ENCODE data around the gene SLC22A12. TPM values are rescaled to one million over a fixed set of nuclear protein-coding genes. Genes with fewer than 3 reads are reported as not detected.

Gene SLC22A12
- polyA plus RNA-seq, 1 experiment, result not detected

DNA sequence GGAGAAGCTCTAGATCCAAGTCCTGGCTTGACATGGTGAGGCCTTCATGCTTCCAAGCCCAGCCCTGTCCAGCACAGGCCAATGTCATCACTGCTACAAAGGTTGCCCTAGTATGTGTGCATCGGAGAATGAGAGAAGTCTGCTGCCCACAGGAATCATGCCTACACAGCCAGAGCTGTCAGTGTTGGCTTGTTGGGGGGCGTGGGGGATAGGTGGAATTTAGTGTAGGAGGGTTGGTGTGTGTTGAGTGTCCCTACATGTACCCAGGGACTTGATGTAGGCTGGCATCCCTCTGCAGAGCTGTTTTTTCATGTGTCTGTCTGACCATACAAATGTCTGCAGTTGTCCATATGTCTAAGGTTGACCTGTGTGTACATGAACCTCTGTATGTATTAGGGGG lies 37.6 kb downstream of the SLC22A12 start:
- CTCF ChIA-PET, result no interaction called here
- peaks cover 18% of the 10 kb centered on the region for H3K27me3 ChIP-seq (ENCODE audit: control insufficient read depth, insufficient read depth, low read length)

DNA sequence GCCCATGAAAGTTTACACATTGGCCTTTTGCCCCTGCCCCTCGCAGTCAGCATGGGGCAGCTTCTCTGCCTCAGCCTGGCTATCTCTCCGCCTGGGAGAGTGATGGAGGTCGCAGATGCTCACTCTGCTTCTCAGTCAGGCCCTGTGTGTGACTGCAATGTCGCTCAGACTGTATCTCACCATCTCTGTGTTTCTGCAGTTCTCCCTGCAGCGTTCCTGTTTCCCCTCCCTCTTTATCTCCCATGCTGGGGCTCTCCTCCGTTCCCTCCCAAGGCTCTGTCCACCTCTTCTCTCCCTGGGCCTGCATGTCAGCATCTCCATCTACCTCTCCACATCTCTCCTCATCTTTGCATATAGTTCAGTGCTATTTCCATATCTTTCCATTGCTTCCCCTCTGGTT lies 38.1 kb downstream of the SLC22A12 start:
- ChIA-PET POLR2A (no interaction called here), CTCF (no interaction called here)
- Histone ChIP-seq H3K4me3 (ENCODE audit: low read depth, low read length) (no peak overlapping the region), H3K27me3 (ENCODE audit: control insufficient read depth, insufficient read depth, low read length) (peaks cover 18% of the 10 kb centered on the region), H3K36me3 (ENCODE audit: control insufficient read depth, insufficient read depth, low read length) (no peaks in the 10 kb centered on the region)
- TF ChIP-seq, protein P1, sequence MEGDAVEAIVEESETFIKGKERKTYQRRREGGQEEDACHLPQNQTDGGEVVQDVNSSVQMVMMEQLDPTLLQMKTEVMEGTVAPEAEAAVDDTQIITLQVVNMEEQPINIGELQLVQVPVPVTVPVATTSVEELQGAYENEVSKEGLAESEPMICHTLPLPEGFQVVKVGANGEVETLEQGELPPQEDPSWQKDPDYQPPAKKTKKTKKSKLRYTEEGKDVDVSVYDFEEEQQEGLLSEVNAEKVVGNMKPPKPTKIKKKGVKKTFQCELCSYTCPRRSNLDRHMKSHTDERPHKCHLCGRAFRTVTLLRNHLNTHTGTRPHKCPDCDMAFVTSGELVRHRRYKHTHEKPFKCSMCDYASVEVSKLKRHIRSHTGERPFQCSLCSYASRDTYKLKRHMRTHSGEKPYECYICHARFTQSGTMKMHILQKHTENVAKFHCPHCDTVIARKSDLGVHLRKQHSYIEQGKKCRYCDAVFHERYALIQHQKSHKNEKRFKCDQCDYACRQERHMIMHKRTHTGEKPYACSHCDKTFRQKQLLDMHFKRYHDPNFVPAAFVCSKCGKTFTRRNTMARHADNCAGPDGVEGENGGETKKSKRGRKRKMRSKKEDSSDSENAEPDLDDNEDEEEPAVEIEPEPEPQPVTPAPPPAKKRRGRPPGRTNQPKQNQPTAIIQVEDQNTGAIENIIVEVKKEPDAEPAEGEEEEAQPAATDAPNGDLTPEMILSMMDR (IDR thresholded peaks at IDR 0.05; ENCODE audit: insufficient read depth, low read depth, low read length), result no peak
- DNase-seq (ENCODE audit: low read depth), result no peak

More for the DNA sequence above, 37.6 kb downstream of the SLC22A12 start:
- TF ChIP-seq, protein P1 (IDR thresholded peaks at IDR 0.05; ENCODE audit: insufficient read depth, low read depth, low read length), result no peak
- POLR2A ChIA-PET, result no interaction called here
- Histone ChIP-seq H3K36me3 (ENCODE audit: control insufficient read depth, insufficient read depth, low read length) (no peaks in the 10 kb centered on the region), H3K4me3 (ENCODE audit: low read depth, low read length) (no peak overlapping the region)
- no peak for DNase-seq (ENCODE audit: low read depth)

DNA sequence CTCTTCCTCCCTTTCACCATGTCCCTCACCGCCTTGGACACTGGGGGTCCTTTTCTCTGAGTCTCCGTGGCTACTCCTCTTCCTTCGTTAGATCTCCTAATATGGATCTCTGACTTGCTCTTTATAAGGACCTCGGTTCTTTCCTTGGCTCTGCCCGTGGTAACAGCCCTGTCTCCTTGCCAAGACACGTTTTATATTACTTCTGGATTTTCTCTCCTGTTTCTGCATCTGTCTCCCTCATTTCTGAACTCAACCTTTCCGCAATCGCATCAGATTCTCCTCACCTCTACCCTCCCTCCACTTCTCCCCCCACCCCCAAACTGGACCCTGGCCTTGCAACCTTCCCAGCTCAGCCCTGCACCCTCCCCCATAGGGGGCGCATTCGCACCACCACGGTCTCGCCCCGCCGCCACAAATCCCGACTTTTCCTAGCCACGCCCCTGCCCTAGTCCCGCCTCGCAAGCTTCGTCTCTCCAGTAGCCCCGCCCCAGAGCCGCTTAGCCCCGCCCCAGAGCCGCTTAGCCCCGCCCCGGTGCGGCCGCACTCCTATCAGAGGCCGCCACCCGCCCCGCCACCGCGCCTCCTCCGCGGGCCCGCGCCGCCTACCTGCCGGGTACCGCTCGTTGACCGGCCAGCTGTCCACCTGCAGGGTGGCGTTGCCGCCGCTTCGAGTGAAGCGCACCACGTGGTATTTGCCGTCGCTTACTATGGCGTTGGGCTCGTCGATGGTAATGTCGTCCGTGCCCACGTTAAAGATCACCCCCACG lies 39.0 kb downstream of the SLC22A12 start:
- ChIA-PET POLR2A (no interaction called here), CTCF (interaction anchor here (0.9 to 2.3 kb wide), 2 partner anchors 14 to 20 kb away, joined by 3 to 8 read pairs; no protein-coding TSS in a partner anchor)
- H3K4me3 ChIP-seq (ENCODE audit: low read depth, low read length), result no peak overlapping the region
- H3K27me3 ChIP-seq (ENCODE audit: control insufficient read depth, insufficient read depth, low read length), result peaks cover 16% of the 10 kb centered on the region
- no peak for DNase-seq (ENCODE audit: low read depth)
- TF ChIP-seq, protein P1 (IDR thresholded peaks at IDR 0.05; ENCODE audit: insufficient read depth, low read depth, low read length), result no peak
- H3K36me3 ChIP-seq (ENCODE audit: control insufficient read depth, insufficient read depth, low read length), result no peaks in the 10 kb centered on the region

DNA sequence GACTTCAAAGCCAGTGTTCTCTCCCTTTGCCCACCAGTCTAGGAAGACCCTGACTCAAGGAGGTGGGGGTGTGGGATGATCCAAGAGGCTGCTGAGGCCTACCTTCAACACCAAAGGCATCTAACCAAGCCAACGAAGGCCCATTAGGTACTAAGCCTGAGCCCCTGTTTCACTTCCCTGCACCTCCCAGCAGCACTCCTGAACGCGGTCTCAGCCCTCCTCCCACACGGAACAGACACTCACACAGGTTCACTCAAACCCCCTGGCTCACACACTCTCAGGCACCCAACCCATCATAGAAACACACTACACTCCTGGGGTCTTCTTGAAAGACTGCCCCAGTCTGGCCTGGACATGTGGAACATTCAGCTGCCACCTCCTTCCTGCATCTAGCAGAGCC lies 40.7 kb downstream of the SLC22A12 start:
- peaks cover 10% of the 10 kb centered on the region for H3K27me3 ChIP-seq (ENCODE audit: control insufficient read depth, insufficient read depth, low read length)
- ChIA-PET CTCF (interaction anchor here (2.3 kb wide), 1 partner anchor 18 kb away, joined by 8 read pairs; no protein-coding TSS in a partner anchor), POLR2A (interaction anchor here (0.6 kb wide), 1 partner anchor 43 kb away, joined by 3 read pairs; no protein-coding TSS in a partner anchor)
- H3K36me3 ChIP-seq (ENCODE audit: control insufficient read depth, insufficient read depth, low read length), result no peaks in the 10 kb centered on the region
- no peak overlapping the region for H3K4me3 ChIP-seq (ENCODE audit: low read depth, low read length)
- TF ChIP-seq, protein P1 (IDR thresholded peaks at IDR 0.05; ENCODE audit: insufficient read depth, low read depth, low read length), result no peak
- DNase-seq (ENCODE audit: low read depth), result no peak

DNA sequence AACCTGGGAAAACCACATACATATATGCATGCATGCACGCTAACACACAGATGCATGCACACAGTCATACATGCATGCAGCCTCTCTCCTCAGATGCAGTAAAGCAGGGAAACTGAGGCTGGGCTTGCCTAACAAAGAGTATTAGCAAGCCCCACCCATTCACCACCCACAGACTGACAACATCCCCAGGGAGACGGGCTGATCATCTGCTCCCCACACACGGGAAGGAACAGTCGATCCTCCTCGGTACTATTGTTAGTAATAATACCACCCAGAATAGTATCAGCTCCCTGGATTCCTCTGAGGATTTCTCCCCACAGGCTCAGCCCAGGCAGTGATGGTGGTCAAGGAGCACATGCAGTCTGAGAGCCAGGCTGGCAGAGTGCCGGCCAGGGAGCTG lies 41.2 kb downstream of the SLC22A12 start:
- POLR2A ChIA-PET, result no interaction called here
- TF ChIP-seq, protein P1 (IDR thresholded peaks at IDR 0.05; ENCODE audit: insufficient read depth, low read depth, low read length), result no peak
- CTCF ChIA-PET, result interaction anchor here (0.7 to 2.3 kb wide), 2 partner anchors 12 to 18 kb away, joined by 4 to 8 read pairs; no protein-coding TSS in a partner anchor
- no peak for DNase-seq (ENCODE audit: low read depth)
- H3K4me3 ChIP-seq (ENCODE audit: low read depth, low read length), result no peak overlapping the region
- peaks cover 12% of the 10 kb centered on the region for H3K27me3 ChIP-seq (ENCODE audit: control insufficient read depth, insufficient read depth, low read length)
- no peaks in the 10 kb centered on the region for H3K36me3 ChIP-seq (ENCODE audit: control insufficient read depth, insufficient read depth, low read length)
